ENCODE results near the gene TMEM143. TPM values are rescaled to one million over a fixed set of nuclear protein-coding genes. Genes with fewer than 3 reads are reported as not detected.

The TMEM143 gene
- total RNA-seq, 2 donors from 2014 or later, result 14.5 to 16.1 TPM

DNA sequence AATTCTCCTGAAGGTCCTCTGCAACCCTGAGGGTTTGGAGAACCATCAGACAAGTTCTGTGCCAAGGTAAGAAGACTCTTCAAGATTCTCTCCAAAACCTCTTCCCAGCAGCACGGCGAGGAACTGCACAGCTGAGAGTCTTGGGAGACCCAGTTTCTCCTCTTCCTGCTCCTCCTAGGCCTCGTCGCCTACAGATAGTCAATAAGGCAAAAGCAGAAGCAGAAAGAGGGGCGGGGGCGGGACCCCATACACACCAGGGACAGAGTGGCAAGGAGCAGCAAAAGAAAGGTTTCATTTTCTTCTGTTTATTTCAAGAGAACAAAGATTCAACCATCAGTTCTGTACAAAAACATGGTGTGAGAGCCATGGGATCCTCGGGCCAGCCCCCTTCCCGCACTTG lies 18.5 kb upstream of the TMEM143 start:
- intact Hi-C loops (cut with DNase I), result no loop called here
- WGBS, 2 donors, result 96 to 98% methylated on average over 8 of the region's 8 CpGs
- no peak for DNase-seq
- Histone ChIP-seq H3K4me1 (no peaks in the 10 kb centered on the region), H3K36me3 (replicated peaks in 1 of 2; ENCODE audit: insufficient read depth in 1 of 2, low read depth in 2 of 2) (peaks cover 18 to 25% of the 10 kb centered on the region in 2 donors), H3K27ac (no peak overlapping the region), H3K4me3 (no peak overlapping the region), H3K9me3 (no peaks in the 10 kb centered on the region), H3K27me3 (no peaks in the 10 kb centered on the region)
- TF ChIP-seq POLR2A (IDR thresholded peaks at IDR 0.05), result no peak
- TF ChIP-seq, protein P1, sequence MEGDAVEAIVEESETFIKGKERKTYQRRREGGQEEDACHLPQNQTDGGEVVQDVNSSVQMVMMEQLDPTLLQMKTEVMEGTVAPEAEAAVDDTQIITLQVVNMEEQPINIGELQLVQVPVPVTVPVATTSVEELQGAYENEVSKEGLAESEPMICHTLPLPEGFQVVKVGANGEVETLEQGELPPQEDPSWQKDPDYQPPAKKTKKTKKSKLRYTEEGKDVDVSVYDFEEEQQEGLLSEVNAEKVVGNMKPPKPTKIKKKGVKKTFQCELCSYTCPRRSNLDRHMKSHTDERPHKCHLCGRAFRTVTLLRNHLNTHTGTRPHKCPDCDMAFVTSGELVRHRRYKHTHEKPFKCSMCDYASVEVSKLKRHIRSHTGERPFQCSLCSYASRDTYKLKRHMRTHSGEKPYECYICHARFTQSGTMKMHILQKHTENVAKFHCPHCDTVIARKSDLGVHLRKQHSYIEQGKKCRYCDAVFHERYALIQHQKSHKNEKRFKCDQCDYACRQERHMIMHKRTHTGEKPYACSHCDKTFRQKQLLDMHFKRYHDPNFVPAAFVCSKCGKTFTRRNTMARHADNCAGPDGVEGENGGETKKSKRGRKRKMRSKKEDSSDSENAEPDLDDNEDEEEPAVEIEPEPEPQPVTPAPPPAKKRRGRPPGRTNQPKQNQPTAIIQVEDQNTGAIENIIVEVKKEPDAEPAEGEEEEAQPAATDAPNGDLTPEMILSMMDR (IDR thresholded peaks at IDR 0.05), result no peak
- ATAC-seq, result no peak

- ATAC-seq (no peak), DNase-seq (no peak)
- 85 to 89% methylated on average over 11 of the region's 11 CpGs for WGBS, 2 donors
- TF ChIP-seq, protein P1 (IDR thresholded peaks at IDR 0.05), result no peak
- Histone ChIP-seq H3K9me3 (no peaks in the 10 kb centered on the region), H3K27ac (no peak overlapping the region), H3K4me1 (no peaks in the 10 kb centered on the region), H3K4me3 (no peak overlapping the region), H3K36me3 (replicated peaks in 1 of 2; ENCODE audit: insufficient read depth in 1 of 2, low read depth in 2 of 2) (peaks cover 12 to 25% of the 10 kb centered on the region in 2 donors), H3K27me3 (no peaks in the 10 kb centered on the region)
- intact Hi-C loops (cut with DNase I), result no loop called here
These were observed 17.6 kb upstream of the TMEM143 start for GRCh38 chr19:48381178-48381950.

DNA sequence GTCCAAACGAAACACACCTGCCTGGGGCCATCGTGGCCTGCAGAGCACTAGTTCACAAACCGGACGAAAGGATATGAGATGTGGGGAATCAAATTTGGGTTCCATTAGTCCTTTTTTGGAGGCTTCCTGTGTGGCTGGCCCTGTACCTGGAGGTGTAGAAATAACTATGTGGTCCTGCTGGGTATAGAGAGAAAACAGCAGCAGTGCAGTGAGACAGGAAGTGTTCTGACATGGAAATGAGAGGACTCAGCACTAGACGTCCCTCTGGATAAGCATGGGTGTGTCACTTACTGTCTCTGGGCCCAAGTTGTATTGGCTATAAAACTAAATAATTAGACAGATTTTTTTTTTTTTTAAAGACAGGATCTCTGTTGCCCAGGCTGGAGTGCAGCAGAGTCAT lies 15.3 kb upstream of the TMEM143 start:
- intact Hi-C loops (cut with DNase I), result no loop called here
- no peak overlapping the region for H3K27ac ChIP-seq
- no peak overlapping the region for H3K4me3 ChIP-seq
- TF ChIP-seq, protein P1 (IDR thresholded peaks at IDR 0.05), result no peak
- TF ChIP-seq POLR2A (IDR thresholded peaks at IDR 0.05), result no peak
- 80 to 82% methylated on average over 5 of the region's 5 CpGs for WGBS, 2 donors
- H3K9me3 ChIP-seq, result no peaks in the 10 kb centered on the region
- H3K27me3 ChIP-seq, result no peaks in the 10 kb centered on the region
- peaks cover 4 to 10% of the 10 kb centered on the region in 2 donors for H3K36me3 ChIP-seq (replicated peaks in 1 of 2; ENCODE audit: insufficient read depth in 1 of 2, low read depth in 2 of 2)
- no peak for DNase-seq
- ATAC-seq, result no peak
- H3K4me1 ChIP-seq, result no peaks in the 10 kb centered on the region

DNA sequence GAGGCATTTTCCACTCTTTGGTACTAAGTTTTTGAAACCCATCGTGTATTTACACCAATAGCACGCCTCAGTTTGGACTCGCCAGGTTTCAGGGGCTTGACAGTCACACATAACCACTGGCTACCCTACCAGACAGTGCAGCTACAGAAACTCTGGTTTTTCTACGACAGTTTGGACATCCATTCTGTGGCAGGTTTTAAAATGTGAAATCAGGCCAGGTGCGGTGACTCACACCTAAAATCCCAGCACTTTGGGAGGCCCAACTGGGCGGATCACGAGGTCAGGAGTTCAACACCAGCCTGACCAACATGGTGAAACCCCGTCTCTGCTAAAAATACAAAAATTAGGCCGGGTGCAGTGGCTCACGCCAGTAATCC lies 14.4 kb upstream of the TMEM143 start:
- DNase-seq (no peak), ATAC-seq (no peak)
- Histone ChIP-seq H3K27me3 (no peaks in the 10 kb centered on the region), H3K27ac (no peak overlapping the region), H3K4me1 (no peaks in the 10 kb centered on the region), H3K36me3 (replicated peaks in 1 of 2; ENCODE audit: insufficient read depth in 1 of 2, low read depth in 2 of 2) (peaks cover 0 to 3% of the 10 kb centered on the region in 2 donors), H3K4me3 (no peak overlapping the region), H3K9me3 (no peaks in the 10 kb centered on the region)
- TF ChIP-seq, protein P1 (IDR thresholded peaks at IDR 0.05), result no peak
- no peak for TF ChIP-seq POLR2A (IDR thresholded peaks at IDR 0.05)
- WGBS, 2 donors, result 85 to 87% methylated on average over 10 of the region's 10 CpGs
- intact Hi-C loops (cut with DNase I), result no loop called here

DNA sequence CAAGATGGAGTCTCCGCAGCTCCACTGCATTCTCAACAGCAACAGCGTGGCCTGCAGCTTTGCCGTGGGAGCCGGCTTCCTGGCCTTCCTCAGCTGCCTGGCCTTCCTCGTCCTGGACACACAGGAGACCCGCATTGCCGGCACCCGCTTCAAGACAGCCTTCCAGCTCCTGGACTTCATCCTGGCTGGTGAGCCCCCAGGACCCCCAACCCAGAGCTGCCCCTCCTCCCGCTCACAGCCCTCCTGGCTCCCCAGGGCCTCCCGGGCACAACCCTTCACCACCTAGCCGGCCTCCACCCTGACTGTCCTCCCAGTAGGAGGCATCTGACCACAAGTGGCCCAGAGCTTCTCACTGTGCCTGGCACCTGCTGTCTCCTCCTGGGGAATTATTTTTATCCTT lies 9.8 kb upstream of the TMEM143 start:
- TF ChIP-seq, protein P1 (IDR thresholded peaks at IDR 0.05), result no peak
- TF ChIP-seq POLR2A (IDR thresholded peaks at IDR 0.05), result no peak
- intact Hi-C loops (cut with DNase I), result no loop called here
- no peak overlapping the region for H3K27ac ChIP-seq
- no peaks in the 10 kb centered on the region for H3K9me3 ChIP-seq
- WGBS, 2 donors, result 85 to 89% methylated on average over 8 to 10 of the region's 11 CpGs
- no peak for ATAC-seq
- DNase-seq, result no peak
- H3K4me3 ChIP-seq, result no peak overlapping the region
- H3K36me3 ChIP-seq (replicated peaks in 1 of 2; ENCODE audit: insufficient read depth in 1 of 2, low read depth in 2 of 2), result no peaks in the 10 kb centered on the region
- H3K4me1 ChIP-seq, result peaks cover 7% of the 10 kb centered on the region
- no peaks in the 10 kb centered on the region for H3K27me3 ChIP-seq

Data from body of pancreas (tissue), 4 donors.